Measurements from ENCODE around the gene GABBR2.
"Not testable (repeated sequence)": the region's sequence is repeated elsewhere in the genome, so short reads cannot be mapped to it uniquely, and the experiment has no call there.

GABBR2 gene

GRCh38 chr9:98287384-98287783 is 421.4 kb downstream of the GABBR2 start:
- peak in 1 of 2 experiments; percentile 22 for DNase-seq (ENCODE audit: low spot score in 2 of 2)
- H3K27me3 ChIP-seq (ENCODE audit: low read depth) = peaks cover 3% of the 10 kb centered on the region; the same call in 1 of the 2 replicates
- H3K9me3 ChIP-seq = no peaks in the 10 kb centered on the region
- in situ Hi-C loops (cut with MboI; ENCODE audit: low sequenced_read_pairs) = no loop called here
- no peaks in the 10 kb centered on the region for H3K4me1 ChIP-seq
- H3K36me3 ChIP-seq (replicated peaks) = no peaks in the 10 kb centered on the region
- H3K4me3 ChIP-seq = no peak overlapping the region

DNA sequence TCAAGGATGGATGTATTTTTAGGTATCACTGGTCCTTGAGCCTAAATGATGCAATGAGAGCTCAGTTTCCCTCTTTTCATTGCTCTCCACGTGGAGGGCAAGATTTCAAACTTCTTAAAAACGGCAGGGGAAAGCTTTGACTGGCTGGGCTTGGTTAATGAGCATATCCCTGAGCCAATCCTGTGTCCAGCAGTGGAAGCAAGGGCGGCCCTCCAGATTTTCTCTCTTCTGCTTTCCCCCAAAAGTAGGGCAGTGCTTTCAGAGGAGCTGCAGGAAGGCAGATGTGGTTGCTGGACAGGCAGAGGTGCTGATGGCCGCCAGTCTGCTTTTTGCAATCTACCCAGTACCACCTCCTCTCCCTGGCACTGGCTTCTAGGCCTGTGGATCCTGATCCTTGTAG is 423.3 kb downstream of the GABBR2 start:
- Histone ChIP-seq H3K36me3 (replicated peaks) (no peaks in the 10 kb centered on the region), H3K9me3 (no peaks in the 10 kb centered on the region), H3K27me3 (ENCODE audit: low read depth) (peaks cover 3% of the 10 kb centered on the region; the same call in 1 of the 2 replicates), H3K4me3 (no peak overlapping the region), H3K4me1 (no peaks in the 10 kb centered on the region)
- in situ Hi-C loops (cut with MboI; ENCODE audit: low sequenced_read_pairs) = no loop called here
- DNase-seq (ENCODE audit: low spot score in 2 of 2) = no peak

GRCh38 chr9:98284754-98285153 is 424.0 kb downstream of the GABBR2 start:
- Histone ChIP-seq H3K9me3 (no peaks in the 10 kb centered on the region), H3K27me3 (ENCODE audit: low read depth) (peaks cover 6% of the 10 kb centered on the region; the same call in 1 of the 2 replicates), H3K4me1 (no peaks in the 10 kb centered on the region), H3K36me3 (replicated peaks) (no peaks in the 10 kb centered on the region), H3K4me3 (no peak overlapping the region)
- DNase-seq (ENCODE audit: low spot score in 2 of 2) = no peak
- in situ Hi-C loops (cut with MboI; ENCODE audit: low sequenced_read_pairs) = no loop called here

DNA sequence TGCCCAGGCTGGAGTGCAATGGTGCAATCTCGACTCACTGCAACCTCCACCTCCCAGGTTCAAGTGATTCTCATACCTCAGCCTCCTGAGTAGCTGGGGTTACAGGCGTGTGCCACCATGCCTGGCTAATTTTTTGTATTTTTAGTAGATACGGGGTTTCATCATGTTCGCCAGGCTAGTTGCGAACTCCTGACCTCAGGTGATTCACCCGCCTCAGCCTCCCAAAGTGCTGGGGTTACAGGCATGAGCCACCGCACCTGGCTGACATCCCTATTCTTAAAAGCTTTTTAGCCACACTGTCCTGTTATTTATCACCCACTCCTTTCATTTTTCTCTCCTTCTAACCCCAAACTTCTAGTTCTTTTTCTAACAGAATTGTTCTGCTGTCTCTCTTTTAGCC is 425.6 kb downstream of the GABBR2 start:
- H3K4me1 ChIP-seq; H3K36me3 ChIP-seq (replicated peaks); DNase-seq (ENCODE audit: low spot score in 2 of 2); H3K9me3 ChIP-seq; in situ Hi-C loops (cut with MboI; ENCODE audit: low sequenced_read_pairs); H3K27me3 ChIP-seq (ENCODE audit: low read depth); H3K4me3 ChIP-seq: not testable (repeated sequence)

GRCh38 chr9:98281281-98281680 is 427.5 kb downstream of the GABBR2 start:
- Histone ChIP-seq H3K4me3 (no peak overlapping the region), H3K4me1 (no peaks in the 10 kb centered on the region), H3K27me3 (ENCODE audit: low read depth) (peaks cover 26% of the 10 kb centered on the region), H3K9me3 (no peaks in the 10 kb centered on the region), H3K36me3 (replicated peaks) (no peaks in the 10 kb centered on the region)
- DNase-seq (ENCODE audit: low spot score in 2 of 2) = no peak
- in situ Hi-C loops (cut with MboI; ENCODE audit: low sequenced_read_pairs) = no loop called here

- DNase-seq (ENCODE audit: low spot score in 2 of 2) = peak; percentile 32 to 38
- Histone ChIP-seq H3K4me3 (no peak overlapping the region), H3K36me3 (replicated peaks) (no peaks in the 10 kb centered on the region), H3K27me3 (ENCODE audit: low read depth) (peaks cover 28% of the 10 kb centered on the region), H3K9me3 (no peaks in the 10 kb centered on the region), H3K4me1 (no peaks in the 10 kb centered on the region)
- in situ Hi-C loops (cut with MboI; ENCODE audit: low sequenced_read_pairs) = no loop called here
Measured at GRCh38 chr9:98280574-98280973, 428.2 kb downstream of the GABBR2 start.

DNA sequence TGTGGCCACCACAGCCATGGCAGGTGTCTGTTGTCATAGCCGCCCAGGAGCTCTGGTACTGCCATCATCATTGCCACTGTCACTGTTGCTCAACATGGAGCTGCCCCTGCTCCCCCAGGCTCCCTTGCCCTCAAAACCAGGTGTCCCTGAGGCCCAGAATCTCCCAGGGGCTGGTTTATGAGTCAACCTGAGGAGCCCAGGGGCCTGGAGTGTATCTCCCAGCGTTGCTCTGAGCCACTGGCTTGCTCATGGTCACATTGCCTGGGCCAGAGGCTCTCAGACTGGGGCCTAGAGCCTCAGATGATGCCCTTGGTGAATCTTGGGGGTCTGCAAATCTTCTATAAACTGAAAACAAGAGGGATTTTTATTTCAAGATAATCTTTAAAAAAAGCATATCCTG is 428.6 kb downstream of the GABBR2 start:
- in situ Hi-C loops (cut with MboI; ENCODE audit: low sequenced_read_pairs) = no loop called here

GRCh38 chr9:98276907-98277469 is 431.7 kb downstream of the GABBR2 start:
- Histone ChIP-seq H3K4me1 (no peaks in the 10 kb centered on the region), H3K27me3 (ENCODE audit: low read depth) (peaks cover 30% of the 10 kb centered on the region), H3K4me3 (no peak overlapping the region), H3K36me3 (replicated peaks) (no peaks in the 10 kb centered on the region), H3K9me3 (no peaks in the 10 kb centered on the region)
- in situ Hi-C loops (cut with MboI; ENCODE audit: low sequenced_read_pairs) = no loop called here
- no peak for DNase-seq (ENCODE audit: low spot score in 2 of 2)

More for the DNA sequence above, 428.6 kb downstream of the GABBR2 start:
- Histone ChIP-seq H3K27me3 (ENCODE audit: low read depth) (peaks cover 31% of the 10 kb centered on the region), H3K36me3 (replicated peaks) (no peaks in the 10 kb centered on the region), H3K4me3 (no peak overlapping the region), H3K4me1 (no peaks in the 10 kb centered on the region), H3K9me3 (no peaks in the 10 kb centered on the region)
- no peak for DNase-seq (ENCODE audit: low spot score in 2 of 2)

DNA sequence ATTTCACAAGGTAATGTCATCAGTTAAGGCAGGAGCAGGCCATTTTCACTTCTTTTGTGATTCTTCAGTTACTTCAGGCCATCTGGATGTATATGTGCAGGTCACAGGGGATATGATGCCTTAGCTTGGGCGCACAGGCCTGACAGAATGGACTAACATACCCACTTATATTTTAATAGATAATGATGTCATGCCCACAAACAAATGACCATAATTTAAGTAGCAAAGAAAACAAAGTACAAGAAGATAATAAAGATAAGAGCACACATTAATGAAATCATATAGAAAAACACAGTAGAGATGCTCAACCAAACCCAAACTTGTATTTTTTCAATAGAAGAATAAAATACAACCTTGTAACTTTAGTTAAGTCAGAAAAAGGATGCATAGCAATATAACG is 433.6 kb downstream of the GABBR2 start:
- Histone ChIP-seq H3K4me1 (no peaks in the 10 kb centered on the region), H3K9me3 (no peaks in the 10 kb centered on the region), H3K36me3 (replicated peaks) (no peaks in the 10 kb centered on the region), H3K27me3 (ENCODE audit: low read depth) (peaks cover 34% of the 10 kb centered on the region), H3K4me3 (no peak overlapping the region)
- DNase-seq (ENCODE audit: low spot score in 2 of 2) = no peak
- in situ Hi-C loops (cut with MboI; ENCODE audit: low sequenced_read_pairs) = no loop called here

DNA sequence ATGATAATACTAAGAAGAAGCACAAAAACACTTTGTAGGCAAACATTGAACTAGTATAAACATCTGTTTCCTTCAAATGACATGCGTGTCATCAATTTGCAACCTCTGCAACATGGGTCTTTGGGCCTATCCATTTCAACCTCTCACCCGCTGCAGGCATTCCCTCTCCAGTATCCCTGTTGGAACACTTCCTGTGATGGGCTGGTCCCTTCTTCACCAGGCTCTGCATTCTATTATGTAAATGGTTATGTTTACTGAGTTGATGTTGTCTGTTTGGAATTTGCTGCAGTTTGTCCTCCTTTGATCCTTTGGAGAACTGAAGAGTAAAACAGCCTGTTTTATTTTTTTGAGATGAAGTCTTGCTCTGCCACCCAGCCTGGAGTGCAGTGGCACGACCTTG is 436.7 kb downstream of the GABBR2 start:
- H3K9me3 ChIP-seq = no peaks in the 10 kb centered on the region
- in situ Hi-C loops (cut with MboI; ENCODE audit: low sequenced_read_pairs) = loop anchor here (25.0 kb wide), 2 partner anchors 360 to 560 kb away; partner anchors contain the start of gene TRMO
- H3K4me1 ChIP-seq = no peaks in the 10 kb centered on the region
- H3K36me3 ChIP-seq (replicated peaks) = no peaks in the 10 kb centered on the region
- peaks cover 19% of the 10 kb centered on the region for H3K27me3 ChIP-seq (ENCODE audit: low read depth)
- H3K4me3 ChIP-seq = no peak overlapping the region
- no peak for DNase-seq (ENCODE audit: low spot score in 2 of 2)

GRCh38 chr9:98271479-98271878 is 437.3 kb downstream of the GABBR2 start:
- Histone ChIP-seq H3K27me3 (ENCODE audit: low read depth) (peaks cover 13% of the 10 kb centered on the region), H3K4me3 (no peak overlapping the region), H3K9me3 (no peaks in the 10 kb centered on the region), H3K4me1 (no peaks in the 10 kb centered on the region), H3K36me3 (replicated peaks) (no peaks in the 10 kb centered on the region)
- in situ Hi-C loops (cut with MboI; ENCODE audit: low sequenced_read_pairs) = loop anchor here (25.0 kb wide), 2 partner anchors 359 to 559 kb away; partner anchors contain the start of gene TRMO
- no peak for DNase-seq (ENCODE audit: low spot score in 2 of 2)

GRCh38 chr9:98270284-98270683 is 438.5 kb downstream of the GABBR2 start:
- H3K4me3 ChIP-seq; H3K36me3 ChIP-seq (replicated peaks); H3K4me1 ChIP-seq; H3K9me3 ChIP-seq; DNase-seq (ENCODE audit: low spot score in 2 of 2); H3K27me3 ChIP-seq (ENCODE audit: low read depth): not testable (repeated sequence)
- in situ Hi-C loops (cut with MboI; ENCODE audit: low sequenced_read_pairs) = loop anchor here (25.0 kb wide), 2 partner anchors 358 to 558 kb away; partner anchors contain the start of gene TRMO

DNA sequence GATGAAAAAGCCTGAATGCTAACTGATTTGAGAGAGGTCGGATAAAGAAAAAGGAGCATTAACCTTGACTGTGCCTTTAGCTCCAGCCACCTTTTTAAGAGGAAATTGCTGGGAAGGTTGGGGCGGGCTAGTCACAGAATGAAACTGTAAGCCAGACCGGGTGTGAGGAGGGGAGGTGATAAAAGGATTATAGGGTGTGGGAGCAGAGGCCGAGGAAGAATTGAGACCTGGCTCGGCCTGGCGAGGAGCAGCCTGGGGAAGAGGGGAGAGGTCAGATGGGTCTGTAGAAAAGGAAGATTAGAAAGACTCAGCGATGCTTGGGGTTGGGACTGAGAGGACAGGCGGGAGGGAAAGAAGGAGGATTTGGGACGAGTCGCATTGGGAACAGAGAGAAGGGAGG is 439.1 kb downstream of the GABBR2 start:
- not testable (repeated sequence) for DNase-seq (ENCODE audit: low spot score in 2 of 2); H3K4me3 ChIP-seq; H3K9me3 ChIP-seq; H3K36me3 ChIP-seq (replicated peaks); H3K4me1 ChIP-seq; H3K27me3 ChIP-seq (ENCODE audit: low read depth)
- in situ Hi-C loops (cut with MboI; ENCODE audit: low sequenced_read_pairs) = loop anchor here (25.0 kb wide), 2 partner anchors 357 to 557 kb away; partner anchors contain the start of gene TRMO

DNA sequence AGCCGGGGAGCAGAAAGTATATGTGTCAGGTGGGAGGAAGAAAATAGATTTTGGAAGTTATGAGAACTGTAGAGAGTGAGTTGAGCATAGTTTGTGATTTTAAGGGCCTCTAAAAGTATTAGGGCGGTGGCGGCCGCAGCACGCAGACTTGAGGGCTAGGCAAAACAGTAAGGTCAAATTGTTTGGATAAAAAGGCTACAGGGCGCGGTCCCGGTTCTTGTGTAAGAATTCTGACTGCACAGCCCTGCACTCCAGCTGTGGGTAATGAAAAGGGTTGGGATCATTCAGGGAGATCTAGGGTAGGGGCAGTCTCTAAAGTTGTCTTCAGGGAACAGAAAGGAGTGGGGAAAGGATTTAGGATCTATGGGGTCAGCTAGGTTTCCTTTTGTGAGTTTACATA is 441.2 kb downstream of the GABBR2 start:
- not testable (repeated sequence) for DNase-seq (ENCODE audit: low spot score in 2 of 2); H3K36me3 ChIP-seq (replicated peaks); H3K9me3 ChIP-seq; H3K4me1 ChIP-seq; H3K4me3 ChIP-seq; H3K27me3 ChIP-seq (ENCODE audit: low read depth)
- in situ Hi-C loops (cut with MboI; ENCODE audit: low sequenced_read_pairs) = loop anchor here (25.0 kb wide), 2 partner anchors 355 to 555 kb away; partner anchors contain the start of gene TRMO

GRCh38 chr9:98264516-98264915 is 444.2 kb downstream of the GABBR2 start:
- Histone ChIP-seq H3K27me3 (ENCODE audit: low read depth) (no peaks in the 10 kb centered on the region; the same call in 1 of the 2 replicates), H3K4me1 (no peaks in the 10 kb centered on the region), H3K4me3 (no peak overlapping the region), H3K9me3 (no peaks in the 10 kb centered on the region), H3K36me3 (replicated peaks) (no peaks in the 10 kb centered on the region)
- DNase-seq (ENCODE audit: low spot score in 2 of 2) = no peak
- in situ Hi-C loops (cut with MboI; ENCODE audit: low sequenced_read_pairs) = loop anchor here (5.0 to 25.0 kb wide), 3 partner anchors 192 to 552 kb away; partner anchors contain the start of gene TRMO

Data from HAP-1 (cell line).